ENCODE data around the gene OR3A3.
"Not testable (repeated sequence)": the region's sequence is repeated elsewhere in the genome, so short reads cannot be mapped to it uniquely, and the experiment has no call there.

The OR3A3 gene

GRCh38 chr17:3411070-3411469 lies at the start of gene OR3A3:
Gene OR3A3 (plus strand): TSS chr17:3411370.
- DNase-seq (ENCODE audit: low read depth in 3 of 3, low spot score in 1 of 3) = no peak

- not testable (repeated sequence) for DNase-seq (ENCODE audit: low read depth in 3 of 3, low spot score in 1 of 3)
Measured at GRCh38 chr17:3371167-3371566, 40.0 kb upstream of the OR3A3 start.

GRCh38 chr17:3378321-3378720 lies 32.8 kb upstream of the OR3A3 start:
- no peak for DNase-seq (ENCODE audit: low read depth in 3 of 3, low spot score in 1 of 3)

- DNase-seq (ENCODE audit: low read depth in 3 of 3, low spot score in 1 of 3) = no peak
Measured at GRCh38 chr17:3381957-3382356, 29.2 kb upstream of the OR3A3 start.

- no peak for DNase-seq (ENCODE audit: low read depth in 3 of 3, low spot score in 1 of 3)
Measured at GRCh38 chr17:3385869-3386816, 25.0 kb upstream of the OR3A3 start, which contains the start of gene OR3A2. Gene OR3A2 (minus strand): TSS chr17:3386308.

GRCh38 chr17:3389791-3390190 lies 21.4 kb upstream of the OR3A3 start:
- no peak for DNase-seq (ENCODE audit: low read depth in 3 of 3, low spot score in 1 of 3)

- not testable (repeated sequence) for DNase-seq (ENCODE audit: low read depth in 3 of 3, low spot score in 1 of 3)
Measured at GRCh38 chr17:3397801-3398200, 13.4 kb upstream of the OR3A3 start.

GRCh38 chr17:3398310-3398709 lies 12.9 kb upstream of the OR3A3 start, which contains the start of gene OR1E1:
Gene OR1E1 (minus strand): TSS chr17:3398410. CDS start chr17:3398410, 0 bp downstream.
- no peak for DNase-seq (ENCODE audit: low read depth in 3 of 3, low spot score in 1 of 3)

- DNase-seq (ENCODE audit: low read depth in 3 of 3, low spot score in 1 of 3) = no peak
Measured at GRCh38 chr17:3400055-3400454, 11.1 kb upstream of the OR3A3 start.

- DNase-seq (ENCODE audit: low read depth in 3 of 3, low spot score in 1 of 3) = no peak
Measured at GRCh38 chr17:3401786-3402185, 9.4 kb upstream of the OR3A3 start.

GRCh38 chr17:3403856-3404255 lies 7.3 kb upstream of the OR3A3 start:
- not testable (repeated sequence) for DNase-seq (ENCODE audit: low read depth in 3 of 3, low spot score in 1 of 3)

GRCh38 chr17:3412216-3412615 lies 1.0 kb downstream of the OR3A3 start:
- DNase-seq (ENCODE audit: low read depth in 3 of 3, low spot score in 1 of 3) = not testable (repeated sequence)

GRCh38 chr17:3415610-3416009 lies 4.4 kb downstream of the OR3A3 start:
- no peak for DNase-seq (ENCODE audit: low read depth in 3 of 3, low spot score in 1 of 3)

GRCh38 chr17:3418222-3418621 lies 7.1 kb downstream of the OR3A3 start:
- DNase-seq (ENCODE audit: low read depth in 3 of 3, low spot score in 1 of 3) = no peak

- peak in 1 of 3 donors; percentile 3 for DNase-seq (ENCODE audit: low read depth in 3 of 3, low spot score in 1 of 3)
Measured at GRCh38 chr17:3433215-3433614, 22.0 kb downstream of the OR3A3 start.

GRCh38 chr17:3433741-3434140 lies 22.6 kb downstream of the OR3A3 start, which contains the start of gene OR1E2:
Gene OR1E2 (minus strand): TSS chr17:3433841. CDS start chr17:3433841, 0 bp downstream.
- no peak for DNase-seq (ENCODE audit: low read depth in 3 of 3, low spot score in 1 of 3)

- no peak for DNase-seq (ENCODE audit: low read depth in 3 of 3, low spot score in 1 of 3)
Measured at GRCh38 chr17:3438368-3438767, 27.2 kb downstream of the OR3A3 start.

GRCh38 chr17:3440451-3440850 lies 29.3 kb downstream of the OR3A3 start:
- no peak for DNase-seq (ENCODE audit: low read depth in 3 of 3, low spot score in 1 of 3)

GRCh38 chr17:3447625-3448024 lies 36.5 kb downstream of the OR3A3 start:
- no peak for DNase-seq (ENCODE audit: low read depth in 3 of 3, low spot score in 1 of 3)

- no peak for DNase-seq (ENCODE audit: low read depth in 3 of 3, low spot score in 1 of 3)
Measured at GRCh38 chr17:3448059-3448665, 37.0 kb downstream of the OR3A3 start.

- DNase-seq (ENCODE audit: low read depth in 3 of 3, low spot score in 1 of 3) = not testable (repeated sequence)
Measured at GRCh38 chr17:3466355-3466754, 55.2 kb downstream of the OR3A3 start.

GRCh38 chr17:3469529-3469928 lies 58.4 kb downstream of the OR3A3 start:
- DNase-seq (ENCODE audit: low read depth in 3 of 3, low spot score in 1 of 3) = no peak
